Neuron (in vitro differentiated cells): ENCODE results near the gene RSAD2.
"Not testable (repeated sequence)": the region's sequence is repeated elsewhere in the genome, so short reads cannot be mapped to it uniquely, and the experiment has no call there.

Source experiments
- H2AFZ ChIP-seq: one replicate; pipeline ENCODE4 v1.6.1; 2013; ENCODE audit warnings: low read depth, mild to moderate bottlenecking, inconsistent platforms, low read length, moderate library complexity
- H3K27me3 ChIP-seq: one replicate; pipeline ENCODE4 v1.6.1; 2013; ENCODE audit warnings: low read length; ENCODE audit not compliant: insufficient read depth
- H3K36me3 ChIP-seq: one replicate; pipeline ENCODE4 v1.6.1; 2013; ENCODE audit warnings: low read length; ENCODE audit not compliant: insufficient read depth
- H3K4me1 ChIP-seq: one replicate; pipeline ENCODE4 v1.6.1; 2013; ENCODE audit warnings: low read length; ENCODE audit not compliant: insufficient read depth
- H3K4me3 ChIP-seq: 2 replicates; pipeline ENCODE4 v1.5.1; 2013; ENCODE audit warnings: mild to moderate bottlenecking, low read length, moderate library complexity
- H3K9me3 ChIP-seq: one replicate; pipeline ENCODE4 v1.6.1; 2013; ENCODE audit warnings: low read length

RSAD2 gene

GRCh38 chr2:6927753-6928152 is 50.2 kb downstream of the RSAD2 start:
- Histone ChIP-seq H3K36me3 (peaks cover 5% of the 10 kb centered on the region), H3K4me1 (peaks cover 2% of the 10 kb centered on the region), H3K4me3 (no peak overlapping the region), H3K27me3 (no peaks in the 10 kb centered on the region), H3K9me3 (peaks cover 5% of the 10 kb centered on the region), H2AFZ (no peak overlapping the region)

- no peak overlapping the region for H2AFZ ChIP-seq
- H3K36me3 ChIP-seq = peaks cover 2% of the 10 kb centered on the region
- H3K27me3 ChIP-seq = no peaks in the 10 kb centered on the region
- H3K4me1 ChIP-seq = peaks cover 5% of the 10 kb centered on the region
- H3K9me3 ChIP-seq = peaks cover 5% of the 10 kb centered on the region
- no peak overlapping the region for H3K4me3 ChIP-seq
Observed at GRCh38 chr2:6928452-6928851, 50.9 kb downstream of the RSAD2 start.

DNA sequence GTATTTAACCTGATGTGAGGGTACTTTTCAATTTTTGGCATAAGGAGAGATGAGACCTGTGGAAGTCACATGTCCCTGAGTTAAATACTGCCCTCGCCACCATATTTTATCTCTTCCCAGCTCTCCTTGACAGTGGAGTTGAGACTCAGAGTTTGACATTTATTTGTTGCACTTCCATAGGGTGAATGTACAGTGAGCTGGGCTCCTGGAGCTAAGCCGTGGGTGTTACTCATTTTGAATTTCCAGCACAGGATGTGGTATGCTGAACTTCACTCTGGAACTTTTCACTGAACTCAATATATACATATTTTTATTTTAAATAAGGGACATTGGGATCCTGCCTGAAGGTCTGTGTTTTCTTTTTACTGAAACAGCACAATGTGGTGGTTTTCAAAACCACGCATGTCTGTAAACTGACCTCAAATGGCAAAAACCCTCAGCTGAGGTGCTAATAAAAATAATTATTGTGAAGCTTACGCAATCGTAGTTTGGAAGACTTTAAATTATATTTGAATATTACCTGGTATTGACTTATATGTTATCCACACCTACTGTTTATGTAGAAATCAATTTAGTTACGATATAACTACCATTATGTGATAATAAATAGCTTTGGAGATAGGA is 51.7 kb downstream of the RSAD2 start:
- Histone ChIP-seq H3K4me1 (peaks cover 5% of the 10 kb centered on the region), H3K36me3 (peaks cover 2% of the 10 kb centered on the region), H3K4me3 (no peak overlapping the region), H3K27me3 (no peaks in the 10 kb centered on the region), H2AFZ (no peak overlapping the region), H3K9me3 (peaks cover 3% of the 10 kb centered on the region)

DNA sequence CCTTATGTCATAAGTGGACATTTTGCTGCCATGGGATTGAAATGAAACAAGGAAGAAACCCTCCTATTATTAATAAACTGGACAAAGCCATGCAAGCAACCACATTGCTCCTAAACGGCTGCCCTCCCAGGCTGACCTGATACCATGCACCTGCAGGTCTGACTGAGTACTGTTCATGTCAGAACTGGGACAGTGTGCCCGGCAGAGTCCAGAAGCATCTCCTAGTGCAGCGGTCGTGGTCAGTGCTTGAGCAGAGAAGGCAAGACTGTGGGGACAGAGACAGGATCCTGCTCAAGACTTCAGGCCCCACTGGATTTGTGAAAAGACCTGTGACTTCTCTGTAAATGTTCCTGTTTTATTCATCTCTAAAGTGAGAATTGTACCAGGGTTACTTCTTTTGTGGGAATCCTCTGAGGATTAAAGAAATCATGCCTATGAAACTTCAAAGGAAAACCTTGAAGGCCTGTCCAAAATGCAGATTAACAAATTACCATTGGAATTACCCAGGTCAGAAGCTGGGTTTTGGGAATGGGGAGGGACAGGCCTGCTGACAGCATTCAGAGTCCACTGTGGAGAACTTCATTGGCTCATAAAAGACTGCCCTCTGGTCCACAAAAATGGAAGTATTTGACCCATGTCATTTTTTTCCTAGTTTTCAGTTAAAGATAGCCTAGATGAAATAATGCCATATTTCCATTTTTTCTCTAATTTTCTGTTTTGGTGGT is 53.5 kb downstream of the RSAD2 start:
- Histone ChIP-seq H3K36me3 (peaks cover 2% of the 10 kb centered on the region), H3K27me3 (no peaks in the 10 kb centered on the region), H3K4me3 (no peak overlapping the region), H3K9me3 (peaks cover 6% of the 10 kb centered on the region), H2AFZ (no peak overlapping the region), H3K4me1 (peaks cover 5% of the 10 kb centered on the region)

GRCh38 chr2:6931753-6932152 is 54.2 kb downstream of the RSAD2 start:
- Histone ChIP-seq H3K9me3 (peaks cover 6% of the 10 kb centered on the region), H3K4me1 (peaks cover 5% of the 10 kb centered on the region), H3K4me3 (no peak overlapping the region), H3K36me3 (no peaks in the 10 kb centered on the region), H2AFZ (no peak overlapping the region), H3K27me3 (no peaks in the 10 kb centered on the region)

DNA sequence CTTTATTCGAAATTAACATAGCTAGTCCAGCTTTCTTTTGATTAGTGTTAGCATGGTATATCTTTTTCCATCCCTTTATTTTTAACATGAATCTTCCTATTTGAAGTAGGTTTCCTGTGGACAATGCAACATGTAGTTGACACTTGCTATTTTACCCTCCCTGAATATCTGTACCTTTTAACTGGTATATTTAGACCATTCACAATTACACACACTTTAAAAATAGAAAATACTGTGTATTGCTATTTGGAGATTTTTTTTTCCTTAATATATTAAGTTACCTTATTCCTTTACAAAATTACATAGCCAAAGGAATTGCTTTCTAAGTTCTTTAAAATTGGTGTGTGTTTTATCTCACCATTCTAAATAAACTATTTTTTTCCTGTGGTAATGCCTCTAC is 54.6 kb downstream of the RSAD2 start:
- H3K36me3 ChIP-seq = no peaks in the 10 kb centered on the region
- no peaks in the 10 kb centered on the region for H3K27me3 ChIP-seq

GRCh38 chr2:6932828-6933227 is 55.3 kb downstream of the RSAD2 start:
- peaks cover 5% of the 10 kb centered on the region for H3K4me1 ChIP-seq
- H2AFZ ChIP-seq = no peak overlapping the region
- H3K9me3 ChIP-seq = peaks cover 6% of the 10 kb centered on the region
- no peak overlapping the region for H3K4me3 ChIP-seq
- no peaks in the 10 kb centered on the region for H3K27me3 ChIP-seq
- no peaks in the 10 kb centered on the region for H3K36me3 ChIP-seq

More for the DNA sequence above, 54.6 kb downstream of the RSAD2 start:
- Histone ChIP-seq H2AFZ (no peak overlapping the region), H3K4me1 (peaks cover 5% of the 10 kb centered on the region), H3K4me3 (no peak overlapping the region), H3K9me3 (peaks cover 6% of the 10 kb centered on the region)

DNA sequence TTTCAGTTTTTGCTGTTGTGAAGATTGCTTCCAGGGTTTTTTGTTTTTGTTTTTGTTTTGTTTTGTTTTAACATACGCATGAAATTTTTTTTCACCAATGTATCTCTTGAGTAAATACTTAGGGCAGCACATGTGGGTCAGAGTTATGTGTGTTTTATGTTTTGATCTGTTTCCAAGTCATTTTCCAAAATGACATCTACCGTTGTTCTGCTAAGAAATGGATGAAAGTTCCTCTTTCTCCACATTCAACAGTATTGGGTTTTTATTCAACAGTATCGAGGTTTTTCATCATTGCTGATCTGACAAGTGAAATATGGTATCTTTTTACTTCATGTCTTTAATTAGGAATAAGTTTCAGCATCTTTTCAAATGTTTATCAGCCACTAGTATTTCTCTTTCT is 56.3 kb downstream of the RSAD2 start:
- Histone ChIP-seq H3K36me3 (no peaks in the 10 kb centered on the region), H3K4me1 (peaks cover 5% of the 10 kb centered on the region), H3K9me3 (peaks cover 3% of the 10 kb centered on the region), H2AFZ (no peak overlapping the region), H3K27me3 (no peaks in the 10 kb centered on the region), H3K4me3 (no peak overlapping the region)

DNA sequence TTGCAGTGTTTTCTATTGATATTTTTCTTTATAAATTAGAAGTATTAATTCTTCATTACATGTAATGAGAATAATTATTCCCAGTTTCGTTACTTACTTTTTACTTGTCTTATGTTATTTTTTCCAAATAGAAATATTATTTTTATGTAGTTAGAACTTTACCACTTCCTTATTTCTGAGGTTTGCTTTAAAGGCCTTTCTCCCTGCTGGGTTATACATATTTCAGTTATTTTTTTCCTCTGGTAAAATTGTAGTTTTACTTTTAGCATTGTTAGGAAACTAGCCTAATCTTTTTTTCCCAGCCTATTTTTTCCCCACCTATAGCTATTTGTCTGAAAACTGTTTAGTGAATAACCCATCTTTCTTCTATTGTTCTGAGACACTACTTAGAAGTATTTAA is 56.8 kb downstream of the RSAD2 start:
- Histone ChIP-seq H3K4me1 (peaks cover 5% of the 10 kb centered on the region), H3K9me3 (peaks cover 3% of the 10 kb centered on the region), H3K27me3 (no peaks in the 10 kb centered on the region), H2AFZ (no peak overlapping the region), H3K36me3 (no peaks in the 10 kb centered on the region), H3K4me3 (no peak overlapping the region)

DNA sequence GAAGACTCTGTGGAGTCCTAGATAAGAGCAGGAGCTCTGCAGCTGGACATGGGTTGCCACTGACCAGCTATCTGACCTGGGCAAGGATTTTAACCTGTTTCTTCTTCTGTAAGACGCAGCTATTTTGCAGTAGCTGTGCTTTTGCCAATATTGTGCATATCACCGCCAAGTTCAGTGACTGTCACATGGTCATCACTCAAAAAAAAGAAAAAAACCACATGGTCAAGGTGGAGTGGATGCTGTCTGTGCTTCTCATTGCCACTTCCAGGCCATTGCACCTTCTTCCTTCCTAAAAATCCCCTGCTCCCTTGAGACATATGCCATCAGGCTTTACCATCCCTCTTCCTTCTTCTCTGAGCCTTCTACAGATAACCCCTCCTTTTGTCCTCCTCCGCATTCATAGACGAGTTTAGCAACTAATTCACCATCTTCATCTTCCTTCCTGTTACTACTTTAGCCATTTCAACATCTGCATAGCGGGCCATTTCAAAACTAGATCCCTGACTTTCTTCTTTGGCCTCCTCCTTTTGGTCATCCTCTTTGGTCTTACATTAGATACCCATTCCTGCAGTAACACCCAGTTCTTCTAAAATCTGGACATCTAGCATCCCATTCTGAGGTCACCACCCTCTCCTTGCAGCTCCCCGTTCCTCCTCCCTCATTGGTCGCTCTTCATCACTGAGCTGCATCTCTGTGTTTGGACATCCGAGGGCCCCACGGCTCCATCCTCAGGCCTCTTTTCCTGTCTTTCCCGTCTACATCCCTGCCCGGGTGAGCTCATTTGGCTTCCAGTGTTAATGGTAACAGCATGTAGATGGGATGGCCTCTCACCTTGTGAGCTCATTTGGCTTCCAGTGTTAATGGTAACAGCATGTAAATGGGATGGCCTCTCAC is 57.4 kb downstream of the RSAD2 start:
- H3K27me3 ChIP-seq = no peaks in the 10 kb centered on the region
- no peaks in the 10 kb centered on the region for H3K36me3 ChIP-seq
- H2AFZ ChIP-seq = no peak overlapping the region
- H3K4me1 ChIP-seq = peaks cover 5% of the 10 kb centered on the region
- no peak overlapping the region for H3K4me3 ChIP-seq
- H3K9me3 ChIP-seq = peaks cover 3% of the 10 kb centered on the region

DNA sequence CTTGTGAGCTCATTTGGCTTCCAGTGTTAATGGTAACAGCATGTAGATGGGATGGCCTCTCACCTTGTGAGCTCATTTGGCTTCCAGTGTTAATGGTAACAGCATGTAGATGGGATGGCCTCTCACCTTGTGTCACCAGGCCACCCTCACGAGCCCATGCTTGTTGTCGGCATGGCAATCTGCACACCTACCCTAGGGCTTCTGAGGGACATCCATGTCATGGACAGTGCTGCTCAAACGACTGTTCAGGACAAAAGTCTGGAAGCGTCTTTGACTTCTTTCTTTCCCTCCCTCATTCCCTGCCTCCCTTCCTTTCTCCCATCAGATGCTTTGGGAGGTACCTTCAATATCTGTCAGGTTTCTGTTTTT is 58.1 kb downstream of the RSAD2 start:
- not testable (repeated sequence) for H2AFZ ChIP-seq, H3K9me3 ChIP-seq, H3K4me3 ChIP-seq, H3K4me1 ChIP-seq, H3K36me3 ChIP-seq, H3K27me3 ChIP-seq

GRCh38 chr2:6937157-6937556 is 59.6 kb downstream of the RSAD2 start:
- peaks cover 5% of the 10 kb centered on the region for H3K4me1 ChIP-seq
- H3K9me3 ChIP-seq = peaks cover 4% of the 10 kb centered on the region
- no peak overlapping the region for H3K4me3 ChIP-seq
- no peaks in the 10 kb centered on the region for H3K27me3 ChIP-seq
- no peak overlapping the region for H2AFZ ChIP-seq
- H3K36me3 ChIP-seq = peaks cover 16% of the 10 kb centered on the region

DNA sequence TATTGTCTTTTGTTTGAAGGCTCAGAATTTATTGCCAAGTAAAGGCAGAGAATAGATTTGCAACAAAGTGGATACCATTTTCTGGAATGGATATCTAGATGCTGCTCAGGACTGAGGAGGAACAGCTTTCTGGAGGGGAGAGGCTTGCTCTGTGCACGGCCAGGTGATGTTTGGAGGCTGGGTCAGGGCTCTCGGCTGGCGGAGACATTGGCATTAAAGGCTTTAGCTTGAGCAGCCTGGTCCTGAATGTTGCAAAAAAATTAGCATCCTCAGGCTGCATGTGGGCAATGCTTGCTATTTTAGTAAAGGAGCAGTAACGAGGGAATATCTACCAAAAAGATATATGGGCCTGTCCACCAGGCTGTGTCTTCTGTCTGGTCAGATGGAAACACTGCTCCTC is 60.0 kb downstream of the RSAD2 start:
- Histone ChIP-seq H3K36me3 (peaks cover 20% of the 10 kb centered on the region), H3K9me3 (peaks cover 4% of the 10 kb centered on the region), H3K27me3 (no peaks in the 10 kb centered on the region), H2AFZ (no peak overlapping the region), H3K4me3 (no peak overlapping the region), H3K4me1 (peaks cover 4% of the 10 kb centered on the region)
